SK-N-SH treated with all-trans-retinoic acid at 6 μM for 48 hours (cell line): ENCODE measurements around the gene SLAIN2.

Experiments
- ARNTL ChIP-seq: fragments of 450-650 bp; formaldehyde crosslinking; IDR thresholded peaks from 2 replicates; pipeline ENCODE4 v1.5.0; 2020; ENCODE audit warnings: low read depth, mild to moderate bottlenecking, moderate library complexity, borderline replicate concordance
- BACH2 ChIP-seq: fragments of 250-450 bp; sonication (Bioruptor Pico); IDR thresholded peaks from 2 replicates; pipeline ENCODE4 v1.9.0; 2021; ENCODE audit warnings: mild to moderate bottlenecking, borderline replicate concordance
- CREB5 ChIP-seq: fragments of 250-450 bp; sonication (Bioruptor Pico); IDR thresholded peaks from 2 replicates; pipeline ENCODE4 v1.5.1; 2020; ENCODE audit warnings: low read depth, mild to moderate bottlenecking, moderate library complexity
- CSDC2 ChIP-seq: fragments of 250-450 bp; sonication (Bioruptor Pico); IDR thresholded peaks from 2 replicates; pipeline ENCODE4 v1.5.0; 2020; ENCODE audit warnings: mild to moderate bottlenecking, moderate library complexity
- CSRNP3 ChIP-seq: fragments of 250-450 bp; sonication (Bioruptor Pico); IDR thresholded peaks from 2 replicates; pipeline ENCODE4 v1.5.1; 2021; ENCODE audit warnings: mild to moderate bottlenecking, moderate library complexity
- OSR1 ChIP-seq: fragments of 250-450 bp; sonication (Bioruptor Pico); IDR thresholded peaks from 2 replicates; pipeline ENCODE4 v1.8.0; 2022; ENCODE audit warnings: moderate library complexity, mild to moderate bottlenecking, inconsistent platforms
- PATZ1 ChIP-seq: fragments of 250-450 bp; sonication (Bioruptor Pico); IDR thresholded peaks from 2 replicates; pipeline ENCODE4 v1.8.0; 2020; ENCODE audit warnings: mild to moderate bottlenecking, moderate library complexity, borderline replicate concordance
- TOX ChIP-seq: fragments of 250-450 bp; sonication (Bioruptor Pico); IDR thresholded peaks from 2 replicates; pipeline ENCODE4 v1.8.0; 2021; ENCODE audit warnings: mild to moderate bottlenecking, moderate library complexity, borderline replicate concordance
- ZFP3 ChIP-seq: fragments of 250-450 bp; sonication (Bioruptor Pico); IDR thresholded peaks from 2 replicates; pipeline ENCODE4 v1.5.0; 2020; ENCODE audit warnings: mild to moderate bottlenecking, moderate library complexity
- ZNF565 ChIP-seq: fragments of 450-650 bp; formaldehyde crosslinking; conservative IDR thresholded peaks from 2 replicates; pipeline ENCODE4 v1.5.0; 2020; ENCODE audit warnings: low read depth, mild to moderate bottlenecking, moderate library complexity
- ZNF70 ChIP-seq: fragments of 450-650 bp; formaldehyde crosslinking; IDR thresholded peaks from 2 replicates; pipeline ENCODE4 v1.5.0; 2020; ENCODE audit warnings: mild to moderate bottlenecking, moderate library complexity
- ZNF8 ChIP-seq: fragments of 450-650 bp; formaldehyde crosslinking; IDR thresholded peaks from 2 replicates; pipeline ENCODE4 v1.5.0; 2020; ENCODE audit warnings: mild to moderate bottlenecking, moderate library complexity

- no peak for TF ChIP-seq ZFP3 (CRISPR knock-in tag)
- TF ChIP-seq CREB5 (CRISPR knock-in tag) = no peak
- no peak for TF ChIP-seq BACH2 (CRISPR knock-in tag)
- TF ChIP-seq ZNF70 (CRISPR knock-in tag) = no peak
- TF ChIP-seq ZNF8 (CRISPR knock-in tag) = no peak
- TF ChIP-seq PATZ1 (CRISPR knock-in tag) = no peak
- TF ChIP-seq CSDC2 (CRISPR knock-in tag) = no peak
- TF ChIP-seq ZNF565 = no peak
- TF ChIP-seq ARNTL (CRISPR knock-in tag) = no peak
- no peak for TF ChIP-seq TOX (CRISPR knock-in tag)
- TF ChIP-seq CSRNP3 (CRISPR knock-in tag) = no peak
- TF ChIP-seq OSR1 = no peak
These were observed 54.7 kb downstream of the SLAIN2 start for GRCh38 chr4:48396043-48396442.
